Omental fat pad (tissue), 4 donors: ENCODE data around the gene TLK2. TPM values are rescaled to one million over a fixed set of nuclear protein-coding genes. Genes with fewer than 3 reads are reported as not detected.
"Not testable (repeated sequence)": the region's sequence is repeated elsewhere in the genome, so short reads cannot be mapped to it uniquely, and the experiment has no call there.

ENCODE experiments used
- ATAC-seq: fragments of 150-250 bp; one replicate; pipeline ENCODE4 v1.9.1; 2016; ENCODE audit warnings: mild to moderate bottlenecking, moderate library complexity; ENCODE audit not compliant: low FRiP score
- DNase-seq: peaks from one replicate; pipeline ENCODE4 v3.0.0-alpha.2; 2019; ENCODE audit warnings: low spot score
- CTCF ChIP-seq, 3 donors: fragments of 450-650 bp; IDR thresholded peaks; one replicate each; pipeline ENCODE4 v1.5.1; 2016 to 2017; ENCODE audit warnings: antibody characterized with exemption in 3 of 3, mild to moderate bottlenecking in 3 of 3, moderate library complexity in 2 of 3
- total RNA-seq, 4 donors: library from RNA; depleted of rRNA; stranded (reverse); fragments of >200 nt; gene quantifications; one replicate each; pipeline ENCODE4 v1.1.0, GENCODE V29; 2016

Gene TLK2
- total RNA-seq, 4 donors from 2014 or later, result 28.2 to 40.2 (median 35.1) TPM

GRCh38 chr17:62580947-62581346 is 102.3 kb downstream of the TLK2 start:
- no peak for ATAC-seq
- no peak for DNase-seq
- no peak for TF ChIP-seq CTCF (IDR thresholded peaks at IDR 0.05)

- TF ChIP-seq CTCF (IDR thresholded peaks at IDR 0.05), result no peak
- DNase-seq (no peak), ATAC-seq (no peak)
Observed at GRCh38 chr17:62581764-62582163, 103.1 kb downstream of the TLK2 start.

- DNase-seq, result no peak
- no peak for TF ChIP-seq CTCF (IDR thresholded peaks at IDR 0.05)
- no peak for ATAC-seq
Observed at GRCh38 chr17:62587554-62587953, 108.9 kb downstream of the TLK2 start.

DNA sequence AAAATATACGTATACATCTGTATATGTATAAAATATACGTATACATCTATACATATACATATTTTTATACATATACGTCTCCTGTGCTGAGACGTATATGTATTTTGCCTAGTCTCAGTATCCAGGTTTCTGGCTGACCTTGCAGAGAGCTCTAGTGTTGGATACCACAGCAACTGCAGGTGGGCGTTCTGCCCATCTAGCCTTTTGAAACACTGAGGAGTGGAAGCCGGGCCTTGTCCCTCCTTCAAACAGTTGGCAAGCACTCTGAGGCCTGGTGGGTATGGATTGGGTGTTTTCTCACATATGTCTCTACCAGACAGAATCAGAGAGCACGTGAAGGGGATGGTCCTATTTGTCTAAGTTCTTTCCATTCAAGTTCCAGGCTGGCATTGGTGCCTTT is 109.5 kb downstream of the TLK2 start:
- no peak for TF ChIP-seq CTCF (IDR thresholded peaks at IDR 0.05)
- no peak for DNase-seq
- no peak for ATAC-seq

DNA sequence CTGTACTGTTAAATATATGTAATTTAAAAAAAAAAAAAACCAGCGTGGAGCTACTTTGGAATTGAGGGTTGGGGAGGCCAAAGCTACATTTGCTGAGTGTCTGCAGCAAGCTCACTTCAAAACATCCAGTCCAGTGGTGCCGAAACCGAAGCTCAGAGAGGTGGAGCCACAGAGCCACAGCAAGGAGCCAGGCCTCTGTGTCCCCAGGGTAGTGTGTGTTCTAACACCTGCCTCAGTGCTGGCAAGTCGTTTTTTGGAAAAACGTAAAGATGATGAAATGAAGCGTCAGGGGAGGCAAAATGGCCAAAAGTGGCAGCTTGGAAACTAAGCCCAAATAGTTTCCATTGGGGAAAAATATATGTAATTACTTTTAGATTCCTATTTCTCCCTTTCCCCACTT is 112.7 kb downstream of the TLK2 start:
- TF ChIP-seq CTCF (IDR thresholded peaks at IDR 0.05), result no peak
- no peak for DNase-seq
- no peak for ATAC-seq

GRCh38 chr17:62591822-62592221 is 113.2 kb downstream of the TLK2 start:
- DNase-seq, ATAC-seq: not testable (repeated sequence)

DNA sequence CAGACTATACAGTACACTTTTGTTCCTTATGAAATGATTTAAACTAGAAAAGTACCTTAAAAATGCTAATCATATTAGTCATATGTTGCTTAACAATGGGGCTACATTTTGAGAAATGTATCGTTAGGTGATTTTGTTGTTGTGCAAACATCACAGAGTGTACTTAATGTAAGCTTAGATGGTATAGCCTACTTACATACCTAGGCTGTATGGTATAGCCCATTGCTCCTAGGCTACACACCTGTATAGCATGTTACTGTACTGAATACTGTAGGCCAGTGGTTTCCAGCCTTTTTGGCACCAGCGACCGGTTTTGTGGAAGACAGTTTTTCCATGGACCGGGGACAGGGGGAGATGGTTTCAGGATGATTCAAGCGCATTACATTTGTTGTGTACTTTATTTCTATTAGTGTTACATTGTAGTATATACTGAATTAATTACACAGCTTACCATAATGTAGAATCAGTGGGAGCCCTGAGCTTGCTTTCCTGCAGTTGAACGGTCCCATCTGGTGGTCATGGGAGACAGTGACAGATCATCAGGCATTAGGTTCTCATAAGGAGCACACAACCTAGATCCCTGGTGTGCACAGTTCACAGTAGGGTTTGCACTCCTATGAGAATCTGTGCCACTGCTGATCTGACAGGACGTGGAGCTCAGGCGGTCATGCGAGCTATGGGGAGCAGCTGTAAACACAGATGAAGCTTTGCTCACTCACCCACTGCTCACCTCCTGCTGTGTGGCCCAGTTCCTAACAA is 113.9 kb downstream of the TLK2 start:
- DNase-seq (no peak), ATAC-seq (no peak)
- no peak for TF ChIP-seq CTCF (IDR thresholded peaks at IDR 0.05)
